CD4-positive, alpha-beta memory T cell (primary cell): Measurements from ENCODE around the gene PLA2G4C. TPM values are rescaled to one million over a fixed set of nuclear protein-coding genes. Genes with fewer than 3 reads are reported as not detected.

Source experiments
- CTCF ChIA-PET: fragments of 350-600 bp; sonication (Branson Sonifier 250); formaldehyde crosslinking; loops from one replicate; lab custom pipeline; 2021; ENCODE audit warnings: inconsistent platforms; ENCODE audit not compliant: partially characterized antibody; lab: Charles Lee
- POLR2A ChIA-PET: fragments of 350-600 bp; sonication (Branson Sonifier 250); formaldehyde crosslinking; loops from one replicate; lab custom pipeline; 2021; ENCODE audit not compliant: partially characterized antibody; lab: Charles Lee
- DNase-seq, 5 donors: peaks; one replicate each; pipeline versions ENCODE4 v3.0.0 to v3.0.0-alpha.2; 2020 to 2022; ENCODE audit warnings: mixed read lengths in 1 of 5
- H3K27ac ChIP-seq: one replicate; pipeline ENCODE4 v1.7.0; 2013; ENCODE audit warnings: low read depth, low read length
- H3K27me3 ChIP-seq: 2 replicates; pipeline ENCODE4 v1.7.0; 2013; ENCODE audit warnings: mild to moderate bottlenecking, low read length, moderate library complexity; ENCODE audit not compliant: insufficient read depth
- H3K36me3 ChIP-seq: 2 replicates; pipeline ENCODE4 v1.7.0; 2013; ENCODE audit warnings: mild to moderate bottlenecking, low read length, moderate library complexity; ENCODE audit not compliant: insufficient read depth
- H3K4me1 ChIP-seq: 2 replicates; pipeline ENCODE4 v1.7.0; 2013; ENCODE audit warnings: mild to moderate bottlenecking, low read length, moderate library complexity; ENCODE audit not compliant: insufficient read depth
- H3K4me3 ChIP-seq, 2 donors: one replicate each; pipeline ENCODE4 v1.7.0; 2013; ENCODE audit warnings: low read length in 2 of 2, mild to moderate bottlenecking in 1 of 2
- H3K9me3 ChIP-seq, 2 donors: one replicate each; pipeline ENCODE4 v1.7.0; 2013; ENCODE audit warnings: low read length in 2 of 2, control low read depth in 1 of 2; ENCODE audit not compliant: control insufficient read depth in 1 of 2
- H3K27ac Mint-ChIP-seq, 7 donors: one replicate each; pipeline ENCODE4 v1.8.0; 2020 to 2021; ENCODE audit warnings: mixed read lengths in 7 of 7, mild to moderate bottlenecking in 6 of 7, inconsistent platforms in 3 of 7, moderate library complexity in 3 of 7
- H3K27me3 Mint-ChIP-seq, 2 donors: one replicate each; pipeline ENCODE4 v1.8.0; 2020 to 2021; ENCODE audit warnings: mixed read lengths in 2 of 2
- H3K36me3 Mint-ChIP-seq, 2 donors: one replicate each; pipeline ENCODE4 v1.8.0; 2020 to 2021; ENCODE audit warnings: mixed read lengths in 2 of 2, inconsistent platforms in 1 of 2, mild to moderate bottlenecking in 1 of 2
- H3K4me1 Mint-ChIP-seq, 4 donors: one replicate each; pipeline ENCODE4 v1.8.0; 2020 to 2021; ENCODE audit warnings: mixed read lengths in 4 of 4, mild to moderate bottlenecking in 1 of 4
- H3K4me3 Mint-ChIP-seq, 8 donors: one replicate each; pipeline ENCODE4 v1.8.0; 2020 to 2021; ENCODE audit warnings: mixed read lengths in 8 of 8, mild to moderate bottlenecking in 7 of 8, moderate library complexity in 6 of 8, inconsistent platforms in 3 of 8
- H3K9me3 Mint-ChIP-seq, 8 donors: one replicate each; pipeline ENCODE4 v1.8.0; 2020 to 2021; ENCODE audit warnings: mixed read lengths in 8 of 8, mild to moderate bottlenecking in 5 of 8, inconsistent platforms in 3 of 8, moderate library complexity in 1 of 8
- intact Hi-C: fragments of 100-400 bp; cut with micrococcal nuclease; formaldehyde crosslinking; loops from one replicate; pipeline ENCODE4 v1.15.1; 2023
- polyA plus RNA-seq, 2 donors: library from polyadenylated mRNA; unstranded; fragments of 300-500 nt; fragmentation: Illumina TruSeq; gene quantifications; one replicate each; pipeline ENCODE4 v1.2.3, GENCODE V29; 2021
- total RNA-seq, 2 experiments: library from RNA; stranded (reverse); gene quantifications; one replicate each; pipeline ENCODE4 v1.2.3, GENCODE V29; 2021

The PLA2G4C gene
- total and polyA plus RNA-seq, 4 experiments from 2014 or later, result 0.44 to 11.1 (median 5.8) TPM

DNA sequence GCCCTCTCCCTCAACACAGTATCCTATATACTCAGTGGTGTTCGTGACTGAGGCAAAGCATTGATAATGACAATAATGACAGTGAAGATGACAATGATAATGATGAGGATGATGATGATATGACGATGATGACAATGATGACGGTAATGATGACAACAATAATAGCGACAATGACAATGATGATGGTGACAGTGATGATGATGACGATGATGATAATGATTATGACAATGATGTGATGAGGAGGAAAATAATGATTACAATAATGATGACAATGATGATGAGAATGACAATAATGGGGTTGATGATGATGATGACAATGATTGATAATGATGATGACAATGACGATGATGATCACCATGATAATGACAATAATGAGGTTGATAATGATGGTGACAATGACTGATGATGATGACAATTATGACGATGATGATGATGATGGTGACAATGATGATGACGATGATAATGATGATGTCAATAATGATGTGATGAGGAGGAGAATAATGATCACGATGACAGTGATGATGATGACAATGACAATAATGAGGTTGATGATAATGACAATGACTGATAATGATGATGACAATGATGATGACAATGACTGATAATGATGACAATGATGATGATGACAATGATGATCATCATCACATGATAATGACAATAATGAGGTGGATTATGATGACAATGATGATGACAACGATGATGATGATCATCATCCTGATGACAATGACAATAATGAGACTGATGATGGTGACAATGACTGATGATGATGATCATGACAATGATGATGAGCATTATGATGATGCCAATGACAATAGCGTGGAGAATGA, 99.5 kb downstream of the PLA2G4C start:
- peaks cover 15 to 19% of the 10 kb centered on the region in 2 donors for H3K27me3 Mint-ChIP-seq
- Histone ChIP-seq H3K27me3 (no peaks in the 10 kb centered on the region), H3K36me3 (no peaks in the 10 kb centered on the region), H3K4me3 (no peak overlapping the region), H3K4me1 (no peaks in the 10 kb centered on the region), H3K9me3 (no peaks in the 10 kb centered on the region), H3K27ac (no peak overlapping the region)
- H3K4me1 Mint-ChIP-seq, result no peaks in the 10 kb centered on the region
- H3K4me3 Mint-ChIP-seq, result no peak overlapping the region
- no peak overlapping the region for H3K27ac Mint-ChIP-seq
- intact Hi-C loops, result no loop called here
- ChIA-PET POLR2A (no interaction called here), CTCF (no interaction called here)
- DNase-seq, result no peak
- H3K9me3 Mint-ChIP-seq, result peaks cover 0 to 14% (median 6%) of the 10 kb centered on the region in 8 donors
- no peaks in the 10 kb centered on the region for H3K36me3 Mint-ChIP-seq

DNA sequence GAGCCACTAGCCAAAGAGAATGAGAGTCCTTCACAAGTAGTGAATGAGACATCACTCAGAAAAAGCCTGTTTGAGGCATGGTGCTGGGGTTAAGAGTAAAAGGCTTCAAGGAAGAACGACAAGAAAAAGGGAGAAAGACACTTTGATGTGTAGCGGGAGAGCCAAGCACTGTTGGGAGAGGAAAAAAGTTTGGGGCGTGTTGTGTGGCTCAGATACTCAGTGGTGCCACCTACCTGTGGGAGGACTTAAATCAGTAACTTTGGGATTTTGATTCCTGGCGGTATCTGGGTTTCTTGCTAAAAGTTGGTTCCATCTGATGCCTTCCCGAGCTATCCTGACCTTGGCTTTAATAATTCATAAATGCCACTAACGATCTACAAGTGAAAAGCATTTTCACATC, 103.9 kb downstream of the PLA2G4C start:
- Mint-ChIP-seq H3K27ac (no peak overlapping the region), H3K4me1 (no peaks in the 10 kb centered on the region), H3K9me3 (peaks cover 0 to 11% (median 5%) of the 10 kb centered on the region in 8 donors), H3K27me3 (peaks cover 15 to 20% of the 10 kb centered on the region in 2 donors), H3K4me3 (no peak overlapping the region), H3K36me3 (no peaks in the 10 kb centered on the region)
- H3K36me3 ChIP-seq, result no peaks in the 10 kb centered on the region
- no peak overlapping the region for H3K27ac ChIP-seq
- no peak for DNase-seq
- no peaks in the 10 kb centered on the region for H3K9me3 ChIP-seq
- intact Hi-C loops, result no loop called here
- no peaks in the 10 kb centered on the region for H3K27me3 ChIP-seq
- POLR2A ChIA-PET, result no interaction called here
- no peaks in the 10 kb centered on the region for H3K4me1 ChIP-seq
- CTCF ChIA-PET, result no interaction called here
- no peak overlapping the region for H3K4me3 ChIP-seq

DNA sequence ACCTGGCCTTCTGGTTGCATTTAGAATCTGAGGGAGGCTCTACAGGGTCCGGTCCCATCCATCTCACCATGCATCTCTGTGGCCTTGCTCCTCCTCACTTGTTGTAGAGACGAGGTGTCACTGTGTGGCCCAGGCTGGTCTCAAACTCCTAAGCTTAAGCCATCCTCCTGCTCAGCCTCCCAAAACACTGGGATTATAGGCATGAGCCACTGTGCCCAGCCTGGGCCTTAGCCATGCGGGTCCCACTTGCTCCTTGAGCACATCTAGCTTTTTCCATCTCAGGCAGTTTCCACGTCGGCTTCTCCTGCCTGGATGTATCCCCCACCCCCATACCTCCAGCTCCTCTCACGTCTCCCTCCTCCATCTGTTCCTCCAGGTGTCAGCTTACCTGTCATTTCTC, 106.4 kb downstream of the PLA2G4C start:
- peaks cover 0 to 10% (median 3%) of the 10 kb centered on the region in 8 donors for H3K9me3 Mint-ChIP-seq
- H3K27ac Mint-ChIP-seq, result no peak overlapping the region
- ChIA-PET CTCF (interaction anchor here (0.9 kb wide), 1 partner anchor 33 kb away, joined by 3 read pairs; no protein-coding TSS in a partner anchor), POLR2A (no interaction called here)
- Histone ChIP-seq H3K27me3 (no peaks in the 10 kb centered on the region), H3K27ac (no peak overlapping the region), H3K9me3 (no peaks in the 10 kb centered on the region), H3K4me1 (no peaks in the 10 kb centered on the region), H3K4me3 (no peak overlapping the region), H3K36me3 (no peaks in the 10 kb centered on the region)
- DNase-seq, result no peak
- intact Hi-C loops, result no loop called here
- H3K4me1 Mint-ChIP-seq, result no peaks in the 10 kb centered on the region
- no peaks in the 10 kb centered on the region for H3K36me3 Mint-ChIP-seq
- no peak overlapping the region for H3K4me3 Mint-ChIP-seq
- peaks cover 16 to 22% of the 10 kb centered on the region in 2 donors for H3K27me3 Mint-ChIP-seq

DNA sequence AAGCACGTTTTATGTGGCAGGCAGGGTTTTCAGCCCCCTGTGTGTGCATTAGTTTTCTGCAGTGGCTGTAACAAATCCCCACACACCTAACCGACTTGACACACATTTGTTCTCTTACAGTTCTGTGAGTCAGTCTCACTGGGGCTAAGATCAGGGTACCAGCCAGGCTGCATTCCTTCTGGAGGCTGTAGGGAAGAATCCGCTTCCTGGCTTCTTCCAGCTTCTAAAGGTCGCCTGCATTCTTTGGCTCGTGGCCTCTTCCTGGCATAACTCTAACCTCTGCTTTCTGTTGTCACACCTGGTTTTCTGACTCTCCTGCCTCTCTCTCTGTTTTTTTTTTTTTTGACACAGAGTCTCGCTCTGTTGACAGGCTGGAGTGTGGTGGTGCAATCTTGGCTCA, 109.8 kb downstream of the PLA2G4C start:
- Histone ChIP-seq H3K27me3 (no peaks in the 10 kb centered on the region), H3K27ac (no peak overlapping the region), H3K9me3 (no peaks in the 10 kb centered on the region), H3K4me1 (no peaks in the 10 kb centered on the region), H3K4me3 (no peak overlapping the region), H3K36me3 (no peaks in the 10 kb centered on the region)
- Mint-ChIP-seq H3K4me3 (no peak overlapping the region), H3K9me3 (no peaks in the 10 kb centered on the region), H3K27me3 (peaks cover 16 to 18% of the 10 kb centered on the region in 2 donors), H3K27ac (no peak overlapping the region), H3K36me3 (no peaks in the 10 kb centered on the region), H3K4me1 (no peaks in the 10 kb centered on the region)
- no peak for DNase-seq
- intact Hi-C loops, result no loop called here
- CTCF ChIA-PET, result no interaction called here
- POLR2A ChIA-PET, result no interaction called here

DNA sequence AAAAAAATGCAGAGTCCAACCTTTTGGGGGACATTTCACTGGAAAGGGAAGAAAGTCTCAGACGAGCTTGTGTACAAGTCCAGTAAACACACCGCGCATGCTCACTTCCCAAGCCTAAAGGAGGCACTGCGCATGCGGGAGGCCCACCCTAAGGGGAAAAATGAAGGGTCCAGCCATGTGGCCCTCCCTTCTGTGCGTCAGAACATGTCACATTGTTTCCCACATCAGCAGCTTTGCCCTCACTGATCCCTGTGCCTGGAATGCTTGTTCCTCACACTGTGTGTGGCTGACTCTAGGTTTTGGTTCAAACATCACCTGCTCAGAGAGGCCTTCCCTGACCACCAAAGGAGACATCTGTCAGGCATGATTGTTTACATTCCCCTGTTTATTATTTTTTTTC, 111.8 kb downstream of the PLA2G4C start:
- Mint-ChIP-seq H3K9me3 (no peaks in the 10 kb centered on the region), H3K4me3 (no peak overlapping the region), H3K27ac (no peak overlapping the region), H3K4me1 (no peaks in the 10 kb centered on the region), H3K36me3 (no peaks in the 10 kb centered on the region), H3K27me3 (peaks cover 18 to 24% of the 10 kb centered on the region in 2 donors)
- H3K36me3 ChIP-seq, result no peaks in the 10 kb centered on the region
- intact Hi-C loops, result no loop called here
- no peak overlapping the region for H3K4me3 ChIP-seq
- no peaks in the 10 kb centered on the region for H3K27me3 ChIP-seq
- no peak overlapping the region for H3K27ac ChIP-seq
- H3K4me1 ChIP-seq, result no peaks in the 10 kb centered on the region
- DNase-seq, result no peak
- H3K9me3 ChIP-seq, result no peaks in the 10 kb centered on the region
- ChIA-PET CTCF (no interaction called here), POLR2A (no interaction called here)

Other genes starting within 250 kb of the PLA2G4C start
- not detected for gene SULT2A1, start 224.5 kb downstream of the PLA2G4C start, total RNA-seq
- not detected for gene SULT2A1, start 224.5 kb downstream of the PLA2G4C start, polyA plus RNA-seq
- gene BSPH1, start 118.6 kb downstream of the PLA2G4C start, total RNA-seq, result not detected
- gene BSPH1, start 118.6 kb downstream of the PLA2G4C start, polyA plus RNA-seq, result not detected
- not detected for gene ELSPBP1, start 116.2 kb downstream of the PLA2G4C start, total RNA-seq
- not detected for gene ELSPBP1, start 116.2 kb downstream of the PLA2G4C start, polyA plus RNA-seq
- not detected for gene CABP5, start 66.7 kb downstream of the PLA2G4C start, total RNA-seq
- gene CABP5, start 66.7 kb downstream of the PLA2G4C start, polyA plus RNA-seq, result not detected
- gene LIG1, start 59.5 kb upstream of the PLA2G4C start, total RNA-seq, result 100 to 1,000 TPM; 118 to 124 TPM
- gene LIG1, start 59.5 kb upstream of the PLA2G4C start, polyA plus RNA-seq, result 10 to 100 TPM; 13.4 to 30.6 TPM
- 10 to 100 TPM; 10.5 to 11.8 TPM for gene ZSWIM9, start 59.9 kb upstream of the PLA2G4C start, total RNA-seq
- 1 to 10 TPM in 1 of 2 donors, under 1 TPM in 1; 0.25 to 1.6 TPM for gene ZSWIM9, start 59.9 kb upstream of the PLA2G4C start, polyA plus RNA-seq
- gene CARD8, start 145.1 kb upstream of the PLA2G4C start, total RNA-seq, result 100 to 1,000 TPM; 310 to 316 TPM
- 10 to 100 TPM; 74.9 to 90.5 TPM for gene CARD8, start 145.1 kb upstream of the PLA2G4C start, polyA plus RNA-seq
- under 1 TPM in 1 of 2 experiments, not detected in 1; 0.36 TPM for gene ZNF114, start 159.3 kb upstream of the PLA2G4C start, total RNA-seq
- gene ZNF114, start 159.3 kb upstream of the PLA2G4C start, polyA plus RNA-seq, result not detected
- gene EMP3, start 214.7 kb upstream of the PLA2G4C start, total RNA-seq, result 100 to 1,000 TPM; 293 to 294 TPM
- gene EMP3, start 214.7 kb upstream of the PLA2G4C start, polyA plus RNA-seq, result 1,000 to 10,000 TPM; 1,097 to 1,108 TPM